Activated naive CD4-positive, alpha-beta T cell treated with anti-CD3 and anti-CD28 coated beads, Interleukin-2, amount 10 ng/mL, durations not matched to agents 7 days and 5 days (primary cell): ENCODE data around the gene CBL.
A peak's percentile ranks its signal among the peaks of the same experiment; 100 is the strongest.
"Not testable (repeated sequence)": the region's sequence is repeated elsewhere in the genome, so short reads cannot be mapped to it uniquely, and the experiment has no call there.

Experiments used
- CTCF ChIA-PET: fragments of 350-600 bp; sonication (Branson Sonifier 250); formaldehyde crosslinking; loops from one replicate; lab custom pipeline; 2021; ENCODE audit warnings: antibody characterized with exemption; lab: Charles Lee
- DNase-seq: peaks from one replicate; pipeline ENCODE4 v3.0.0-alpha.2; 2020
- H3K27ac Mint-ChIP-seq: one replicate; pipeline ENCODE4 v1.8.0; 2021; ENCODE audit warnings: mild to moderate bottlenecking, moderate library complexity, mixed read lengths
- H3K27me3 Mint-ChIP-seq: one replicate; pipeline ENCODE4 v1.8.0; 2021; ENCODE audit warnings: mild to moderate bottlenecking, mixed read lengths
- H3K36me3 Mint-ChIP-seq: one replicate; pipeline ENCODE4 v1.8.0; 2021; ENCODE audit warnings: mixed read lengths
- H3K4me1 Mint-ChIP-seq: one replicate; pipeline ENCODE4 v1.8.0; 2021; ENCODE audit warnings: mixed read lengths
- H3K4me3 Mint-ChIP-seq: one replicate; pipeline ENCODE4 v1.8.0; 2021; ENCODE audit warnings: mild to moderate bottlenecking, moderate library complexity, mixed read lengths
- H3K9me3 Mint-ChIP-seq: one replicate; pipeline ENCODE4 v1.8.0; 2021; ENCODE audit warnings: mixed read lengths

CBL gene

GRCh38 chr11:119175493-119176077 lies 30.6 kb upstream of the CBL start:
- CTCF ChIA-PET = interaction anchor here (1.0 to 1.5 kb wide), 2 partner anchors 21 to 148 kb away, joined by 3 read pairs; no protein-coding TSS in a partner anchor
- Mint-ChIP-seq H3K4me3 (no peak overlapping the region), H3K4me1 (peaks cover 36% of the 10 kb centered on the region), H3K9me3 (no peaks in the 10 kb centered on the region), H3K36me3 (peaks cover 21% of the 10 kb centered on the region), H3K27ac (peak overlapping the region; percentile 63), H3K27me3 (no peaks in the 10 kb centered on the region)
- no peak for DNase-seq

GRCh38 chr11:119178166-119178680 lies 27.9 kb upstream of the CBL start:
- Mint-ChIP-seq H3K27me3 (no peaks in the 10 kb centered on the region), H3K36me3 (peaks cover 22% of the 10 kb centered on the region), H3K9me3 (no peaks in the 10 kb centered on the region), H3K4me3 (no peak overlapping the region), H3K27ac (peak overlapping the region; percentile 53), H3K4me1 (peaks cover 28% of the 10 kb centered on the region)
- CTCF ChIA-PET = interaction anchor here (0.7 to 3.2 kb wide), 6 partner anchors 9 to 160 kb away, joined by 3 to 14 read pairs (median 4); partner anchors contain the start of gene CBL
- DNase-seq = no peak

- CTCF ChIA-PET = interaction anchor here (0.6 to 3.2 kb wide), 4 partner anchors 10 to 50 kb away, joined by 3 to 14 read pairs (median 7); partner anchors contain the start of gene CBL
- Mint-ChIP-seq H3K27ac (peak overlapping the region; percentile 5), H3K27me3 (no peaks in the 10 kb centered on the region), H3K9me3 (no peaks in the 10 kb centered on the region), H3K4me1 (peaks cover 28% of the 10 kb centered on the region), H3K4me3 (no peak overlapping the region), H3K36me3 (peaks cover 21% of the 10 kb centered on the region)
- DNase-seq = no peak
These were observed 26.8 kb upstream of the CBL start for GRCh38 chr11:119179342-119179741.

- H3K4me3 Mint-ChIP-seq = no peak overlapping the region
- H3K4me1 Mint-ChIP-seq = peaks cover 28% of the 10 kb centered on the region
- peaks cover 21% of the 10 kb centered on the region for H3K36me3 Mint-ChIP-seq
- H3K27me3 Mint-ChIP-seq = no peaks in the 10 kb centered on the region
- CTCF ChIA-PET = interaction anchor here (0.6 to 3.2 kb wide), 4 partner anchors 10 to 49 kb away, joined by 3 to 14 read pairs (median 7); partner anchors contain the start of gene CBL
- no peaks in the 10 kb centered on the region for H3K9me3 Mint-ChIP-seq
- DNase-seq = no peak
- no peak overlapping the region for H3K27ac Mint-ChIP-seq
These were observed 26.2 kb upstream of the CBL start for GRCh38 chr11:119179983-119180382.

GRCh38 chr11:119180729-119181676 lies 25.1 kb upstream of the CBL start:
- Mint-ChIP-seq H3K9me3 (no peaks in the 10 kb centered on the region), H3K27ac (no peak overlapping the region), H3K4me3 (no peak overlapping the region), H3K36me3 (peaks cover 18% of the 10 kb centered on the region), H3K4me1 (peaks cover 24% of the 10 kb centered on the region), H3K27me3 (peaks cover 8% of the 10 kb centered on the region)
- CTCF ChIA-PET = interaction anchor here (0.7 to 1.2 kb wide), 2 partner anchors 14 to 15 kb away, joined by 3 to 5 read pairs; no protein-coding TSS in a partner anchor
- DNase-seq = no peak

- no peak overlapping the region for H3K4me3 Mint-ChIP-seq
- H3K9me3 Mint-ChIP-seq = no peaks in the 10 kb centered on the region
- H3K27me3 Mint-ChIP-seq = peaks cover 12% of the 10 kb centered on the region
- H3K27ac Mint-ChIP-seq = no peak overlapping the region
- CTCF ChIA-PET = interaction anchor here (0.7 to 1.2 kb wide), 3 partner anchors 15 to 156 kb away, joined by 3 to 5 read pairs (median 3); no protein-coding TSS in a partner anchor
- DNase-seq = no peak
- peaks cover 18% of the 10 kb centered on the region for H3K36me3 Mint-ChIP-seq
- H3K4me1 Mint-ChIP-seq = peaks cover 22% of the 10 kb centered on the region
These were observed 24.3 kb upstream of the CBL start for GRCh38 chr11:119181677-119182412.

GRCh38 chr11:119184399-119184798 lies 21.7 kb upstream of the CBL start:
- Mint-ChIP-seq H3K36me3 (peaks cover 13% of the 10 kb centered on the region), H3K27me3 (peaks cover 30% of the 10 kb centered on the region)
- H3K4me1 Mint-ChIP-seq, H3K9me3 Mint-ChIP-seq, DNase-seq, H3K27ac Mint-ChIP-seq, H3K4me3 Mint-ChIP-seq: not testable (repeated sequence)
- CTCF ChIA-PET = interaction anchor here (1.9 kb wide), 1 partner anchor 12 kb away, joined by 10 read pairs; no protein-coding TSS in a partner anchor

GRCh38 chr11:119185981-119186634 lies 20.0 kb upstream of the CBL start:
- Mint-ChIP-seq H3K4me1 (no peaks in the 10 kb centered on the region), H3K4me3 (no peak overlapping the region), H3K36me3 (peaks cover 6% of the 10 kb centered on the region), H3K27ac (no peak overlapping the region), H3K27me3 (peaks cover 42% of the 10 kb centered on the region), H3K9me3 (no peaks in the 10 kb centered on the region)
- CTCF ChIA-PET = interaction anchor here (0.9 kb wide), 1 partner anchor 10 kb away, joined by 3 read pairs; no protein-coding TSS in a partner anchor
- DNase-seq = no peak

- Mint-ChIP-seq H3K9me3 (no peaks in the 10 kb centered on the region), H3K4me1 (no peaks in the 10 kb centered on the region), H3K36me3 (peaks cover 6% of the 10 kb centered on the region), H3K4me3 (no peak overlapping the region), H3K27ac (no peak overlapping the region), H3K27me3 (peaks cover 43% of the 10 kb centered on the region)
- CTCF ChIA-PET = interaction anchor here (1.3 kb wide), 1 partner anchor 18 kb away, joined by 3 read pairs; the partner anchor contains the start of gene NLRX1
- no peak for DNase-seq
These were observed 18.8 kb upstream of the CBL start for GRCh38 chr11:119187123-119187892.

- H3K4me3 Mint-ChIP-seq = no peak overlapping the region
- peaks cover 4% of the 10 kb centered on the region for H3K36me3 Mint-ChIP-seq
- H3K4me1 Mint-ChIP-seq = no peaks in the 10 kb centered on the region
- no peak for DNase-seq
- no peaks in the 10 kb centered on the region for H3K9me3 Mint-ChIP-seq
- peaks cover 43% of the 10 kb centered on the region for H3K27me3 Mint-ChIP-seq
- CTCF ChIA-PET = interaction anchor here (0.9 to 1.3 kb wide), 2 partner anchors 9 to 19 kb away, joined by 3 to 4 read pairs; partner anchors contain the start of gene NLRX1
- no peak overlapping the region for H3K27ac Mint-ChIP-seq
These were observed 18.1 kb upstream of the CBL start for GRCh38 chr11:119188067-119188466.

GRCh38 chr11:119188887-119189286 lies 17.3 kb upstream of the CBL start:
- H3K36me3 Mint-ChIP-seq = peaks cover under 1% of the 10 kb centered on the region
- H3K4me1 Mint-ChIP-seq = no peaks in the 10 kb centered on the region
- H3K4me3 Mint-ChIP-seq = no peak overlapping the region
- no peak overlapping the region for H3K27ac Mint-ChIP-seq
- no peak for DNase-seq
- peaks cover 43% of the 10 kb centered on the region for H3K27me3 Mint-ChIP-seq
- CTCF ChIA-PET = interaction anchor here (0.9 to 1.3 kb wide), 2 partner anchors 8 to 20 kb away, joined by 3 to 4 read pairs; partner anchors contain the start of gene NLRX1
- H3K9me3 Mint-ChIP-seq = no peaks in the 10 kb centered on the region

GRCh38 chr11:119189393-119189792 lies 16.7 kb upstream of the CBL start:
- Mint-ChIP-seq H3K4me1 (no peaks in the 10 kb centered on the region), H3K36me3 (no peaks in the 10 kb centered on the region), H3K4me3 (no peak overlapping the region), H3K27me3 (peaks cover 43% of the 10 kb centered on the region), H3K27ac (no peak overlapping the region), H3K9me3 (no peaks in the 10 kb centered on the region)
- CTCF ChIA-PET = interaction anchor here (1.8 kb wide), 1 partner anchor 20 kb away, joined by 9 read pairs; the partner anchor contains the start of gene NLRX1
- DNase-seq = no peak
